PC-9 (cell line): ENCODE results near the gene ZNF217.

ENCODE experiments used
- EZH2 ChIP-seq: fragments of 200-600 bp; sonication (generic); IDR thresholded peaks from 2 replicates; pipeline ENCODE4 v1.8.0; 2017; ENCODE audit warnings: antibody characterized with exemption, low read depth
- TF ChIP-seq, protein P1 (sequence below): fragments of 200-600 bp; sonication (generic); conservative IDR thresholded peaks from 2 replicates; pipeline ENCODE4 v1.6.1; 2017; ENCODE audit warnings: mixed run types, antibody characterized with exemption, mild to moderate bottlenecking, moderate library complexity

- TF ChIP-seq, protein P1, sequence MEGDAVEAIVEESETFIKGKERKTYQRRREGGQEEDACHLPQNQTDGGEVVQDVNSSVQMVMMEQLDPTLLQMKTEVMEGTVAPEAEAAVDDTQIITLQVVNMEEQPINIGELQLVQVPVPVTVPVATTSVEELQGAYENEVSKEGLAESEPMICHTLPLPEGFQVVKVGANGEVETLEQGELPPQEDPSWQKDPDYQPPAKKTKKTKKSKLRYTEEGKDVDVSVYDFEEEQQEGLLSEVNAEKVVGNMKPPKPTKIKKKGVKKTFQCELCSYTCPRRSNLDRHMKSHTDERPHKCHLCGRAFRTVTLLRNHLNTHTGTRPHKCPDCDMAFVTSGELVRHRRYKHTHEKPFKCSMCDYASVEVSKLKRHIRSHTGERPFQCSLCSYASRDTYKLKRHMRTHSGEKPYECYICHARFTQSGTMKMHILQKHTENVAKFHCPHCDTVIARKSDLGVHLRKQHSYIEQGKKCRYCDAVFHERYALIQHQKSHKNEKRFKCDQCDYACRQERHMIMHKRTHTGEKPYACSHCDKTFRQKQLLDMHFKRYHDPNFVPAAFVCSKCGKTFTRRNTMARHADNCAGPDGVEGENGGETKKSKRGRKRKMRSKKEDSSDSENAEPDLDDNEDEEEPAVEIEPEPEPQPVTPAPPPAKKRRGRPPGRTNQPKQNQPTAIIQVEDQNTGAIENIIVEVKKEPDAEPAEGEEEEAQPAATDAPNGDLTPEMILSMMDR = no peak
- no peak for TF ChIP-seq EZH2
These were observed 60.1 kb downstream of the ZNF217 start for GRCh38 chr20:53533500-53533899.
